ENCODE measurements around the gene RNU6-9. TPM values are rescaled to one million over a fixed set of nuclear protein-coding genes. Genes with fewer than 3 reads are reported as not detected.

Gene RNU6-9
- total RNA-seq, 4 donors from 2014 or later: not detected

DNA sequence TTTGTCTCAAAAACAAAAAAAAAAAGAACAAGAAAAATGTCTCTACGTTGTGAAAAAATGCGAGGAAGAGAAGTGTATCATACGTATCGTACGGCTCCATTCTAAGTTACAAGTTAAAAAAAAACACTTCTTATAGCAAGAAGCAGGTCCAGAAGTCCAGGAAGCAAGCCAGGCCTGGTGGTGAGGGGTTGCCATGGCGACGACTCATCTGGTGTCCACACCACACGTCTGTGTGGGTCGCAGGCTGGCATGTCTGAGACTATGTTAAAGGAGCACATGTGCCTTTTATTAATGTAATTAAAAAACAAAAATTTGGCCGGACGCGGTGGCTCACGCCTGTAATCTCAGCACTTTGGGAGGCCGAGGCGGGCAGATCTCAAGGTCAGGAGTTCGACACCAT is 6.2 kb upstream of the RNU6-9 start:
- TF ChIP-seq, protein P1, sequence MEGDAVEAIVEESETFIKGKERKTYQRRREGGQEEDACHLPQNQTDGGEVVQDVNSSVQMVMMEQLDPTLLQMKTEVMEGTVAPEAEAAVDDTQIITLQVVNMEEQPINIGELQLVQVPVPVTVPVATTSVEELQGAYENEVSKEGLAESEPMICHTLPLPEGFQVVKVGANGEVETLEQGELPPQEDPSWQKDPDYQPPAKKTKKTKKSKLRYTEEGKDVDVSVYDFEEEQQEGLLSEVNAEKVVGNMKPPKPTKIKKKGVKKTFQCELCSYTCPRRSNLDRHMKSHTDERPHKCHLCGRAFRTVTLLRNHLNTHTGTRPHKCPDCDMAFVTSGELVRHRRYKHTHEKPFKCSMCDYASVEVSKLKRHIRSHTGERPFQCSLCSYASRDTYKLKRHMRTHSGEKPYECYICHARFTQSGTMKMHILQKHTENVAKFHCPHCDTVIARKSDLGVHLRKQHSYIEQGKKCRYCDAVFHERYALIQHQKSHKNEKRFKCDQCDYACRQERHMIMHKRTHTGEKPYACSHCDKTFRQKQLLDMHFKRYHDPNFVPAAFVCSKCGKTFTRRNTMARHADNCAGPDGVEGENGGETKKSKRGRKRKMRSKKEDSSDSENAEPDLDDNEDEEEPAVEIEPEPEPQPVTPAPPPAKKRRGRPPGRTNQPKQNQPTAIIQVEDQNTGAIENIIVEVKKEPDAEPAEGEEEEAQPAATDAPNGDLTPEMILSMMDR (IDR thresholded peaks at IDR 0.05; ENCODE audit: low read depth): no peak

GRCh38 chr19:887599-887998 is 5.7 kb upstream of the RNU6-9 start:
- TF ChIP-seq, protein P1 (IDR thresholded peaks at IDR 0.05; ENCODE audit: low read depth): no peak

- TF ChIP-seq, protein P1 (IDR thresholded peaks at IDR 0.05; ENCODE audit: low read depth): no peak
Measured at GRCh38 chr19:888581-889385, 4.5 kb upstream of the RNU6-9 start.

DNA sequence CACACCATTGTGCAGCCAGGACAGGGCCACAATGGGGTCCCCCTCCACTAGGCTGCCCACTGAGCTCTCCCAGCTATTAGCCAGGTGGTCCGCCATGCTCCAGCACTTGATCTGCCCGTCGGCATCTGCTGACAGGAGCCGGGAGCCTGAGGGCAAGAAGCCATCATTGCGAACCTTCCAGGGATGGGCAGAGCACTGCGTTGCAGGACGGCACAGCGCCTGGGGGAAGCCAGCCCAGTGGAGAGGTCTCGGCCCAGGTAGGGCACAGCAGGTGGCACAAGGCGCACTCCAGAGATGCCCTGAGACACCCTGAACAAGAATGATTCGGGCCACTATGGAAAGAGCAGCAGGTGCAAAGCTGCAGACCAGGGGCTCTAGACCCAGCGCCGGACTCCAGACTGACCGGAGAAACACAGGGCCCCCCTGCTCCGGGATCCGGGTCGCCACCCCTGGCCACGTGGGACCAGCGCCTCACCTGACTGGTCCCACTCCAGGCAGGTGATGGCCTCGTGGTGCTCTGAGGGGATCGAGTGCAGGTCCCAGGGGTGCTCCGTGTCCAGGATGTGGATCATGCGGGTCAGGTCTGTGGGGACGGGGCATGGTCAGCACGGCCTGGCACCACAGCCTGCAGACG is 3.5 kb upstream of the RNU6-9 start:
- TF ChIP-seq, protein P1 (IDR thresholded peaks at IDR 0.05; ENCODE audit: low read depth): no peak

DNA sequence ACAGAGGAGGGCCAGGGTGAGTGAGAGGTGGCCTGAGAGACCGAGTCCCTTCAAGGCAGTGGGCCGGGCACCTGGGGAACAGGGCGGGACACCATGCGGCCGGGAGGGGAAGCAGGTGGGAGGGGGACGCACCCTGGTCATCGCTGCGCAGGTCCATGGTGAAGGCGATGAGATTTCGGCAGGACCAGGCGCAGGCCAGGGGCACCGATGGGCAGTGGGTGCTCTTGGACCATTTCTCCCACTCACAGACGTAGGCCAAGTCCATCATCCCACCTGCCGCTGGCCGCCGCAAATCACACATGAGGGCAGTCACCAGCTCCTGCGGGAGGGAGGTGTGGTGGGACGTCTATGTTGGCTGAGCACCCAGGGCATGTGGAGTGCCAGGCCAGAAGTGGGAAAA is 2.5 kb upstream of the RNU6-9 start:
- TF ChIP-seq, protein P1 (IDR thresholded peaks at IDR 0.05; ENCODE audit: low read depth): no peak

DNA sequence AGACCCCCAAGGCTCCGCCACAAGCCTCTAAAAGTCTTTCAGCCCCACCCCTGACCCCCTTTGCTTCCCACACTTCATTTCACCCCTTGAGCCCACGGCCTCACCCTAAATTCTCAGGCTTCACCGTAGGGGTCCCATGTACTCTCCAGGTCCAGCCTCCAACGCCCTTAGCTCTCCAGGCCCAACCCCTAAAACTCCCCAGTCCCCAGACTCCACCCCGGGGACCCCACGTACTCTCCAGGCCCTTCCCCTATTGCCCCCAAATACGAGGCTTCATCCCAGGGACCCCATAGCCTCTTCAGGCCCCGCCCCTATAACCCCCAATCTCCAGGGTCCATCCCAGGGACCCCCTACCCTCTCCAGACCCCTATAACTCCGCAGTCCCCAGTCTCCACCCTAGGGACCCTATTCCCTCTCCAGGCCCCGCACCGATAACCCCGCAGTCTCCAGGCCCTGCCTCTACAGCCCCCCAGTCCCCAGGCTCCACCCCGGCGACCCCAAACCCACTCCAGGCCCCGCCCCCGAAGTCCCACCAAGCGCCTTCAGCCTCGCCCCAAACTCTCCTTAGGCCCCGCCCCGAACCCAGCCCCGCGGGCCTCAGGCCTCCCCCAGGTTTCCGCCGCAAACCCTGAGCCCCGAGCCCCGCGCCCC is 916 bp upstream of the RNU6-9 start:
- TF ChIP-seq, protein P1 (IDR thresholded peaks at IDR 0.05; ENCODE audit: low read depth): no peak

GRCh38 chr19:896434-896833 is 3.1 kb downstream of the RNU6-9 start:
- TF ChIP-seq, protein P1 (IDR thresholded peaks at IDR 0.05; ENCODE audit: low read depth): no peak
